NCI-H460 (cell line): ENCODE measurements around the gene ZNF618. TPM values are rescaled to one million over a fixed set of nuclear protein-coding genes. Genes with fewer than 3 reads are reported as not detected.

Experiments used
- DNase-seq: peaks from one replicate; pipeline ENCODE4 v3.0.0-alpha.2; 2016; ENCODE audit warnings: low read depth; ENCODE audit errors: extremely low read depth
- total RNA-seq: library from RNA; depleted of rRNA; stranded (reverse); fragments of >200 nt; shearing (Covaris generic); gene quantifications from 2 replicates; pipeline ENCODE4 v1.2.3, GENCODE V29; 2014

ZNF618 gene
- total RNA-seq, 1 experiment from 2014 or later, result 2.9 TPM

DNA sequence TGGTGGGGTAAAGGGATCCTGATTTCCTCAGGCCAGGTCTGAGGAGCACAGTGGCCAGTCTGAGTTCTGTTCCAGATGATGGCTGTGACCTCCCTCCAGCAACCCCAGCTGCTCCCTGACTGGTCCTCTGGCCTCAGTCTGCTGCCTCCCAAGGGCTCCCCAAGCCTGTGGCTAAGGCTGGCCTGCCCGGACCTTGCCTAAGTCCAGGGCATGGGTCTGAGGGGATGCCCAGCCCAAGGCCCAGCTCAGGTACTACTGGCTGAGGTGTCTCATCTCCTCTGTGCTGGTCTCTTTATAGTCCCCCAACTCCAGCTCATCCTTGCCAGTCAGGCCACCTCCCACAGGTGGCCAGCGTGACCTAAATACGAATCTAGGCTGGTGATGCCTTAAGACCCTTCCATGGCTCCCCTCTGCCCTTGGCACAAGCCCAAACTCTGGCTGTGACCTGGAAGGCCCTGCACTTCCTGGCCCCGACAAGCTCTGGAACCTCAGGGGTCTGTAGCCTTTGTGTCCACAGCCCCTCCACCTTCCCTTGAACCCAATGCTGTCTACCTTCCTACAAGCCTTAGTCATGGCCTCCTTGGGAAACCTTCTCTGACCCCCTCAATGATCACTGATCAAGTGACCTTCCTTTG, 213.2 kb downstream of the ZNF618 start:
- DNase-seq, result no peak

DNA sequence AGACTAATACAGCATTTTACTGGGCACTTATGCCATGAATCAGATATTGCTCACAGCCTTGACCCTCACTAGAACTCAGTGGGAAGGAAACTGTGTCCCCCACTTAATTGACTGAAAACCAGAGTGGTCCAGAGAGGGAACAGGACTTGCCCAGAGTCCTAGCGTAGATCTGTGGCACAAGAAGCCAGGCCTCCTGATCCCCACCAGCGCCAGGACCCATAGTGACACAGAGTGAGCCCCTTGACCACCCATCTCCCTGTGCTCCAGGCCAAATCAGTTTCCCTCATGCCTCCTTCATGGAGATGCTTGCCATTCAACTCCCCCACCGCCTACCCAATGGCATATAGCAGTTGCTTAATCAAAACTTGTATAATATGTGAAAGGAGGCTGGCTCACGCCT, 214.7 kb downstream of the ZNF618 start:
- DNase-seq, result no peak

DNA sequence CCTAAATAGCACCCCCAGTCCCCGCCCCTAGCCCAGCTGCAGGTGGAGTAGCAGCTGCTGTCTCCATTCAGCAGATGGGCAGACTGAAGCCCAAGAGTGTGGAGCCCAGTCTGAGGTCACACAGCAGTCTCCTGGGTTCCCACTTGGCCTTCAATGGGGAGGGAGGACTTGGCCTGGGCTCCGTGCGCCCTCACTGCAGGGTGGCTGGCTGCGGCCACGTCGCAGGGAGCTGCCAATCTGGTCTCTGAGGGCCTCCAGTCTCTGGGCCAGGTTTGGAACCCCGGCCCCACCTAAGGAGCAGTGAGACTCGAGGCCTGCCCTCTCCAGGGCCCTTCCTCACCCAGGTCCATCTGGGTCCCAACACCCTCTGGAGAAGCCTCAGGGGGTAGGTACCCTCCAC, 215.6 kb downstream of the ZNF618 start:
- no peak for DNase-seq

DNA sequence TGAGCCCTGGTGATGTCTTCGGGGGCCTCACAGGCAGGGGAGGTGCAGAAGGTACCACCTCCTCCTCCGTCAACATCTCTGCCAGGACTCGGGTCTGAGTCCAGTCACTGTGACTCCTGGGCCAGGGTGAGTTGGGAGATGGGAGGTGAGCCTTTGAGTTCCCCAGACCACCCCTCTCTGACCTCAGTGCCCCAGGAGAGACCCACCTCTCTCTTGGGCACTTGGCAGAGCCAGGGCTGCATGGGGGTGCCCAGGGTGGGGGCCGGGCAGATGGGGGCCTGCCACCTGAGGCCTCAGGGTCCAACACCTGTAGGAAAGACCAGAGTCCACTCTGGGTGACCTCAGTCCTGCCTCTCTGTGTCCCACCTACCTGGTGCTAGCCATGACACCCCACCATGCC, 216.2 kb downstream of the ZNF618 start:
- DNase-seq, result no peak

DNA sequence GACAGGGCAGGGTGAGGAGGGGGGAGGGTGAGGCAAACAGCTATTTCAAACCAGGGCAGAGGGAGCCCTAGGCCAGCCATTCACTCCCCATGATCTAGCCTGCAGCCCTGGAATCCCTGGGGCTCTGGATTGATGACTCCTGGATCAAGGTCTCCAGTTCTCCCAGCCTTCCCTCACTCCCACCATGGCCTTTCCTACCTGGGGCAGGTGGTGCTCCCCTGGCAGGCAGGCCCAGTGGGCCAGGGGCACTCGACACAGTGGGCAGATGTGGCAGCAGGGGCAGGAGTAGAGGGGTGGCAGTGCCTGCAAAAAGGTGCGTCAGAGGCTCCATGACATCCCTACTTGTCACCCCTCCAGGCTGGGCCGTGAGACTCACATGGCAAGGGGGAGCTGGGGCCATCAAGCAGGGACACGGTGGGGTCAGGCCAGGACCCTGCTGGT, 216.9 kb downstream of the ZNF618 start:
- DNase-seq, result no peak

DNA sequence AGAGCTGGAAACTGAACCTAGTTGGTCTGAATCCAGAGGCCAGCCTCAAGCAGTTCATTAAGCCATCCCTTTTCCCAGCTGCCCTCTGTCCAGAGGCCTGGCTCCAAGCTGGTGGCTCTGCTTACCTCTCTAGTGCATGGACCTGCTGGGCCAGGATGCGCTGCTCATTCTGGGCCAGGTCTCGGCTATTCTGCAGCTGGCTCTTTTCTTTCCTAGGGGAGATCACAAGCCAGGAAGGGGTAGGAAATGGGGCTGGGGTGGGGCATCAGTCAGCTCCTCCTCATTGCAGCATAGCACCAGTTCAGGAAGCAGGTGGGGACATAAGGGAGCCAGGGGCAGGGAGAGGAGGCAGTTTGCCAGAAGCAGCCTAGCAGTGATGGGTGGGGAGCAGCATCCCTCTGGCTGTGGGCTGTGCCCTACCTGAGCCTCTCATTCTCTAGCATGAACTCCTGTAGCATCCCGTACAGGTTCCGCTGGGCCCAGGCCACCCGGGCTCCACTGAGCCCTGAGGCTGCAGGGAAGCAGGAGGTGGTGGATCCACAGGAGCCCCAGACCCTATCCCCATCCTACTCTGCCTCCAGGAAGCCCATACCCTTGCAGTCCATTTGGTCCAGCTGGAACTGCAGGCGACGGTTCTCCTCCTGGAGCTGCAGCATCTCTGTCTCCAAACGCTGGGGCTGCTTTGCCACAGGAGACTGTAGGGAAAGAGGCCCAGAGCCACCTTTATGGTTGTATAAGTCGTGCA, 217.8 kb downstream of the ZNF618 start:
- no peak for DNase-seq

DNA sequence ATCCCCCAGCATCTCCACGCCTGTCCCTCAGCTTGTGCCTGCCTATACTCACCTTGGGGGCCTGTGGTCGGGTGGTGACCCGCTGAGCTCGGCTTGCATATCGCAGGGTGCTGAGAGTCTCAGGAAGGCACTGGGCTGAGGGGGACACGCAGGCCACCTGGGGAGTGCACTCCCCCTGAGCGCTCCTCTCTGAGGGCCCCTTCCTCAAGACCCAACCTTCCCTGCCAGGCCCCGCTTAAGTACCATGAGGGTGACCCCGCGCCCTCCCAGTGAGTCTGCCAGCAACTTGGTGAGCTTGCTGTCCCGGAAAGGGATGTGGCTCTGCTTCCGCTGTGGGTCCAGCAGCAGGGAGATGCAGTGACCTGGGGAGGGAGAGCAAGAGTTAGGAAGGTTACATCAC, 218.9 kb downstream of the ZNF618 start:
- no peak for DNase-seq

DNA sequence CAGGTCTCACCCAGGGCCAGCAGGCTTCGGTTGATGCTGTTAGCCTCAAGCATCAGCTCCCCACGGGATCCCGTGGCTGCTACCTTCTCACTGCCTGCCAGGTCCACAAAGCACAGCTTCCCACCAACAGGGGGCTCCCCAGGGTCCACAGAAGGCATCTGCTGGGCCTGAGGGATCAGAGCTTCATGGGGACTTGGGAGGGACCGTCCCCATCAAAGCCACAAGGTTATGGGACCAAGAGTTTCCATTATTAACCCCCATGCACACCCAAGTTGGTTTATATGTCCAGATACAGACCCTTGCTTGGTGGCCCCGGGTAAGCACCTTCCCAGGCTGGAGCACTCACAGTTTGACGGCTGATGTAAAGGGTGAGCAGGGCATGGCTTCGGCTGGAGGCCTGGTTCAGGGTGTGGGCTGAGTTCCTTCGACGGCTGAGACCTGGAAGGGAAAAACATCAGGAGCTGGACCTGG, 220.0 kb downstream of the ZNF618 start:
- no peak for DNase-seq

DNA sequence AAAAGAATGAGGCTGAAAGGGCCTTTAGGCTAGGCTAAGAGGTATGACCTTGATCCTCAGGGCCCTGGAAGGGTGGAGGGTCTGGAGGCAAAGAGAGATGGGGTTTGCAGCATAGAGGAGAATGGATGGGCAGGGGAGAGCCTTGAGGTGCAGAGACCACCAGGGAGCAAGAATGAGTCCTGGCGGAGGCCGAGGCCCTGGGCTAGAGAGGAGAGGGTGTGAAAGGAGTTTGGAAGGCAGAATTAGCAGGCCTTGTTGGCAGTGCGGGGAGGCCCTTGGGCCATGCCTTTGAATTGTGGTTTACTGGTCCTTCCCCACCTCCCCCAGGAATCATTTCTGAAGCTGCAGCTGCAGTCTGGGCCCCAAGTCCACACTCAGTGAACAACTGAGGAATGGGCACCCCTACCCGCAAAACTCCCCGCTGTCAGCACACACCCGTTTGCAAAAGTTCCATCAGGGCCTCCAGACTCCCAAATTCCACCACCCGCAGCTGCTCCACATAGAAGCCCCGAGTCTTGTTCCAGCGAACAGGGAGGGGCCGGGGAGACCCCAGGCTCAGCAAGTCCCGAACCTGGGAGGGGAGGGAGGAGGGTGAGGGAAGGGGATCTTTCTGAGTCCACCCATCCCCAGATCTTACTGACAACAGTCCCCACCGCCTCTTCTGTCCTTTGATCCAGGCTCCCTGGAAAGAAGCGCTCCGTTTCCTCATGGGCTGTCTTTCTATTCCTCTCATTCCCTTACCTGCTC, 220.9 kb downstream of the ZNF618 start:
- DNase-seq, result no peak

DNA sequence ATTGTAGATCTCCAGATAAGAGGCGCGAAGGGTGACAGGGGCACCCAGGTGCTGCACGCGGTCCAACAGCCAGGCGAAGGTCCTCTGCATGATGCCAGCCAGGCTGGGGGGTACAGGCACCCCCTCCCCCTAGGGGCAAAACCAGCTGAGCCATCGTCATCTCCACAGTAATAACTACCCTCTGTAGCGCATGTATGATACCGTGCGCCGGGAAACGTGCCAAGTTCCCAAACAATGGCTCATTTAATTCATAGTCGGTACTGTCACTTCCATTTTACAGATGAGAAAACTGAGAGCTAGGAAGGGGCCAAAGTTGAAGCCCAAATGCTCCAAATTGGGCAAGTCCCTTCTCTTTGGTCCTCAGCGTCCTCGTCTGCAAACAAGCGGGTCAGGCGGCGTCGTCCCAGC, 221.5 kb downstream of the ZNF618 start:
- DNase-seq, result no peak

DNA sequence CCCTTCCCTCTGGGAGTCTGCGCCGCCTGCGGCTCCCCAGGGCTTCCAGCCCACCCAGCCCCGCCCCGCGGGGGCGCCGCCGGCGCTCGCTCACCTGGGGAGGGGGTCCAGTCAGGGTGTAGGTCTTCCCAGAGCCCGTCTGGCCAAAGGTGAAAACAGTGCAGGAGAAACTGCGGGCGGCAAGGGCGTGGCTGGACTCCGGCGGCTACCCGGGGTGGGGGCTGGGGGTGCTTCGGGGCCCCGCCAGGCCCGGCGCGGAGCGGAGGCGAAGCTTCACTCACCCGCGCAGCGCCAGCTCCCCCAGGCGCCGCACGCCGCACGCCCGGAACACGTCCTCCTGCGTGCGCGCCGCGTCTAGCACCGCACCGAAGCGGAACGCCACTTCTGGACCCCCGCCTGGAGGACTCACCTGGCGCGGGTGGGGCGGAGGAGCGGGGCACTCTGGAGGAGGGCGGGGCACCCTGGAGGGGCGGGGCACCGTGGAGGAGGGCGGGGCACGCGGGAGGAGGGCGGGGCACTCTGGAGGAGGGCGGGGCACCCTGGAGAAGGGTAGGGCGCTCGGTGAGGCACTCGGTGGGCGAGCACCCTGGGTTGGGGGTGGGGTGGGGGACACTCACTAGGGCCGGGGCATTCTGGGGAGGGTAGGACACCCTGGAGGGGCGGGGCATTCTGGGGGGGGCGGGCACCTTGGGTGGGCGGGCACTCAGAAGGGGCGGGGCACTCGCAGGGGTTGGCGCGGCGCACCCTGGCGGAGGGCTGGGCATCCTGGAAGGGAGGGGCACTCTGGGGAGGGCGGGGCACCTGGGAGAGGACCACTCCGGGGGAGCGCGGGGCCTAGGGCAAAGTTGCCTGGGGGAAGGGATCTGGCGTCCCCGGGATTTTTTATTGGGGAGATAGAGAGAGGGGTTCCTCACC, 222.2 kb downstream of the ZNF618 start:
- peak; percentile 21 for DNase-seq

DNA sequence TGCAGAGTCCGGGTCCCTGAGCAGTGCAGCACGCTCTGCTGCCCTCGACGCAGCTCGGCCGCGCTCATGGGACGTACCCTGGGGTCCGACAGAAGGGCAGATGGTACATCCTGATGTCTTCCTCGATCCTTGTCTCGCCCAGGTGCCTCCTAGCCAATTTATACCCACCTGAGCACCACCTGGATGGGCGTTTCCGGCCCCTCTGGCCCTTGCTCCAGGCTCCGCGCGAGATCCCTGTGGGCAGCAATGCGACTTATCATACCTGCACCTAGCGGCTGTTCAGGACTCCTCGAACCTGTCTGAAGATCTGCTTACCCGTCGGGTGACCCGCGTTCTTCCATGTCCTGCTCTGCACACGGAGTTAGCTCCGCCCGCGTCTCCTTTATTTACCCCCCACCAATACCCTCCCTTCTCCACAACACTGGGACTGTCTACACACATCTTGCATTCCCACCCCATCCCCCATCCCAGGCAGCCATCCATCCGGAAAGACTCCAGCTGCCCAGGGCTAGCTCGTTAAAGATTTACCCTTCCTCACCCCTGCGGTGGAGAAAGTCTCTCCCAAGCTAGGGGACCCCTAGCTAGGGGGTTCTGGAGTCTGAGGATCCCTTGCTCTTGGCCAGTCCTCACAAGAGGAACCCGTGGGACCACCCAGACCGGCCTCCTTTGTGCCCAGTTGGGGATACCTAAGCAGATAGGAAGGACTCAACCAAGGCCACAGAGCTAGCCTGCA, 223.0 kb downstream of the ZNF618 start, which contains the start of gene KIF12:
Gene KIF12, minus strand, starts transcription at position 357 of the 733 bp plus-strand sequence. Its CDS starts 16 bp downstream, at position 341.
- no peak for DNase-seq

DNA sequence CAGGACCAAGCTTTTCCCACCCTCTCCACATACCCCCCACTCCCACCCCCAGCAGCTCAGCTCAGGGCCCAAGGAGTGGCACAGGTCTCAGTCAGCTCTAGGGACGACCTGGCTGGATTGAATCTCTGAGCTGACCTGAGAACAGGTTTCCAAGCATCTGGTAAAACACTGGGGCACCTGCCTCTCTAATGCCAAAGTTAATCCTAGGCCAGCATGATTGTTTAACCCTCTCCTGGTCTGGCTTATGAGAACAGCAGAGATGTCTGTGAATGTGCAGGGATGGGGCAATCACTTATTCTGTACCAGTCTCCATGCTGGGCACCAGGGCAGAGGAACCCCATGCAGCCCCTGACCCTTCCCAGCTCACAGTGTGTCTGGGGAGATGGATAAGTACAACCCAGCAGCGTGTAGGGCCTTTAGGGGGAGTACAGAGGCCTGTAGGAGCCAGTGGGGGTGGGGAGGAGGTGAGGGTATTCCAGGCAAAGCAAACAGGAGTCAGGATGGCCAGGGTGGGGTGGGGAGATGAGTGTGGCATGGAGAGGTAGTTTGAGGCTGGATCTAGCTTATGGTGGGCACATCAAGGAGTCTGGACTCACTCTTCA, 223.7 kb downstream of the ZNF618 start:
- DNase-seq, result no peak

DNA sequence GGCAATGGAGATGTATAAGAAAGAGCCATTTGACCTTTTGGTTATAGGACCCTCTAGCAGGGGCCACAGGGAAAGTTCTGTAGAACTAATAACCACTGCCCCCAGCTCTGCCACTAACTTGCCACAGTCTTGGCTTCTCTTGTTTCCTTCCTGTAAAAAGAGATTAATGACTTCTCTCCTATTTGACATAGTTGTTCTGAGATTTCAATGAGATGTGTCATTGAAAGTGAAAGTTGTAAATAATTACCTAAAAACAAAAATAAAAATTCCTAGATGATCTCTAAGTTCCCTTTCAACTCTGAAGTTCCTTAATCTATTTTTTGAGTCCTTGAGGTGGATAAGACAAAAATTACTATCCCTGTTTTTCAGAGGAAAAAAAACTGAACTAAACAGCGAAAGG, 224.4 kb downstream of the ZNF618 start:
- DNase-seq, result no peak

DNA sequence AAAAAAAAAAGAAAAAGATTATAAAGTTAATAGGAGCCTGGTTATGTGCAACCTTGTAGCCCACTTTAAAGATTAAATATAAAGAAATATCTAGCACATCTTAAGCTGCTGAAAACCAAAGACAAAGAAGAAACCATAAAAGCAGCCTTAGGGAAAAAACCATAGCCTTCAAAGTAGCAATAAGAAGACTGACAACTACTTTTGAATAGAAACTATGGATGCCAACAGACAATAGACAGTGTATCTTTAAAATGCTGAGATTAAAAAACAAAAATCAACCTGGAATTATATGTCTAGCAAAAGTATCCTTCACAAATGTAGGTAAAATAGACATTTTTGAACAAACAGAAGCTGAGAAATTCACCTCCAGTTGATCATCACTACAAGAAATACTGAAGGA, 226.4 kb downstream of the ZNF618 start:
- no peak for DNase-seq

DNA sequence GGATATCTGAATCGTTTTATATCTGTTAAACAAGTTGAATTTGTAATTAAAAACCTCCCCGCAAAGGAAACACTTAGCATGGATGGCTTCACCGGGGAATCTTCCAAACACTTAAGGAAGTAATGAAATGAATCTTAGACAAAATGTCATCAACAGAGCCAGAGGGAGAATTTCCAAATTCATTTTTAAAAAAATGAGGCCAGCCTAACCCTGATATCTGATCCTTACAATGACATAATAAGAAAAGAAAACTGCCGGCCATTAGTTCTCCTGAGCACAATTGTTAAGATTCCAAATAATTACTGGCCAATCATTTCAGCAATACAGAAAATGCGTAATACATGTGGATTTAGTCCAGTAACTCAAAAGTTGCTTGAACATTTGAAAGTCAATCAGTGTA, 229.1 kb downstream of the ZNF618 start:
- no peak for DNase-seq
